Mammary epithelial cell (primary cell): Measurements from ENCODE around the gene COL5A1.

ENCODE experiments used
- CTCF ChIP-seq, 2 donors: IDR thresholded peaks in 1 of 2; conservative IDR thresholded peaks in 1 of 2; 2 replicates each; pipeline ENCODE4 v1.5.1; 2011 to 2012; ENCODE audit warnings: inconsistent platforms in 2 of 2, low read length in 2 of 2, mild to moderate bottlenecking in 2 of 2, control low read depth in 1 of 2, low read depth in 1 of 2; ENCODE audit not compliant: insufficient read depth in 1 of 2; ENCODE audit errors: extremely low read depth in 1 of 2
- EZH2 ChIP-seq: IDR thresholded peaks from 2 replicates; pipeline ENCODE4 v1.6.1; 2012; ENCODE audit warnings: low read length, inconsistent platforms, borderline replicate concordance

DNA sequence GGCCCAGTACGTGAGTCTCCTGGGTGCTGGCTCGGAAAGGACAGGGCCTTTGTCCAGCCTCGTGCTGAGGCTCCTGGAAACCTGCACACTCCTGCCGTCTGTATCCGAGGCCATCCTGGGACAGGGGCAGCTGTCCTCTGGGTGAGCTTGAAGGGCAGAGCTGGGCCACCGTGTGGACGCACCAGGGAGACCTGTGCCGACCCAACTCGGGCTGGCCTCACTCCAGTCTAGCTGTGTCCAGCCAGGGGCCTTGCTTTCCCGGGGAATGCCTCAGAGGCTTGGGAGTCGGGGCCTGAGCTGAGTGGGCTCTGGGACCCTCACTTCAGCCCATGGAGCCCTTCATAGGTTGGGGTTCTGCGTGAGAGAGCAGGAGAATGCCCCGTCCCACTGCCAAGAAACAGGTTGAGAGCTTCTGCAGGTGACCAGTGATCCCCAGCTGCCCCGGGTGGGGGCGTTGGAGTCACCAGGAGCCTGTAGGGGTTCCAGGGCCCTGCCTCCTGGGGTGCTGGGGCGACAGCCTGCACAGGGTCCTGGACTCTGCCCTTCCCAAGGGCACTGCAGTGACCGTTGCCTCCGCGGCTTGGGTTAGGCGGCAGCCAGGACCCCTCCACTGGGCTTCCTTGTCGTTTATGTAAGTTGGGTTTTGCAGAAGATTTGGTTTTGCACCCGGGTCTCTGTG, 60.1 kb downstream of the COL5A1 start:
- TF ChIP-seq CTCF (conservative IDR thresholded peaks at IDR 0.05 in 1 of 2, IDR thresholded peaks at IDR 0.05 in 1 of 2; ENCODE audit: extremely low read depth in 1 of 2, insufficient read depth in 1 of 2, low read depth in 1 of 2, low read length in 2 of 2): no peak
- TF ChIP-seq EZH2: no peak
